ENCODE measurements around the gene A4GNT. TPM values are rescaled to one million over a fixed set of nuclear protein-coding genes. Genes with fewer than 3 reads are reported as not detected.
"Not testable (repeated sequence)": the region's sequence is repeated elsewhere in the genome, so short reads cannot be mapped to it uniquely, and the experiment has no call there.

A4GNT gene
- total RNA-seq, 1 donor from 2014 or later: not detected

GRCh38 chr3:138124706-138125355, 7.4 kb downstream of the A4GNT start:
- intact Hi-C loops (cut with DNase I): no loop called here
- DNase-seq (ENCODE audit: low spot score): no peak

GRCh38 chr3:138124188-138124587, 8.0 kb downstream of the A4GNT start:
- DNase-seq (ENCODE audit: low spot score): no peak
- intact Hi-C loops (cut with DNase I): no loop called here

- DNase-seq (ENCODE audit: low spot score): no peak
- intact Hi-C loops (cut with DNase I): loop anchor here (2.0 to 10.0 kb wide), 2 partner anchors 51 to 1015 kb away; no protein-coding TSS in a partner anchor
These were observed 12.8 kb downstream of the A4GNT start for GRCh38 chr3:138119423-138119766.

GRCh38 chr3:138118612-138119422, 13.4 kb downstream of the A4GNT start:
- intact Hi-C loops (cut with DNase I): loop anchor here (2.0 to 10.0 kb wide), 2 partner anchors 50 to 1014 kb away; no protein-coding TSS in a partner anchor
- peak; percentile 84 for DNase-seq (ENCODE audit: low spot score)

GRCh38 chr3:138114988-138115971, 16.9 kb downstream of the A4GNT start, which contains the start of gene DZIP1L:
DZIP1L (minus strand) TSS chr3:138115608; CDS start chr3:138103971, 11,637 bp downstream.
- intact Hi-C loops (cut with DNase I): loop anchor here (10.0 kb wide), 1 partner anchor 1010 kb away; no protein-coding TSS in a partner anchor
- DNase-seq (ENCODE audit: low spot score): peak; percentile 88

GRCh38 chr3:138114431-138114918, 17.7 kb downstream of the A4GNT start:
- no peak for DNase-seq (ENCODE audit: low spot score)
- intact Hi-C loops (cut with DNase I): loop anchor here (10.0 kb wide), 1 partner anchor 1010 kb away; no protein-coding TSS in a partner anchor

- intact Hi-C loops (cut with DNase I): loop anchor here (10.0 kb wide), 1 partner anchor 1009 kb away; no protein-coding TSS in a partner anchor
- DNase-seq (ENCODE audit: low spot score): no peak
These were observed 18.9 kb downstream of the A4GNT start for GRCh38 chr3:138113326-138113725.

GRCh38 chr3:138112362-138112761, 19.8 kb downstream of the A4GNT start:
- intact Hi-C loops (cut with DNase I): loop anchor here (10.0 kb wide), 1 partner anchor 1008 kb away; no protein-coding TSS in a partner anchor
- DNase-seq (ENCODE audit: low spot score): no peak

- no peak for DNase-seq (ENCODE audit: low spot score)
- intact Hi-C loops (cut with DNase I): no loop called here
These were observed 26.6 kb downstream of the A4GNT start for GRCh38 chr3:138105598-138105997.

- intact Hi-C loops (cut with DNase I): no loop called here
- no peak for DNase-seq (ENCODE audit: low spot score)
These were observed 28.7 kb downstream of the A4GNT start for GRCh38 chr3:138103466-138103865.

GRCh38 chr3:138101351-138101940, 30.7 kb downstream of the A4GNT start:
- DNase-seq (ENCODE audit: low spot score); intact Hi-C loops (cut with DNase I): not testable (repeated sequence)

- intact Hi-C loops (cut with DNase I): no loop called here
- no peak for DNase-seq (ENCODE audit: low spot score)
These were observed 32.8 kb downstream of the A4GNT start for GRCh38 chr3:138099417-138099816.

- intact Hi-C loops (cut with DNase I): no loop called here
- DNase-seq (ENCODE audit: low spot score): no peak
These were observed 34.7 kb downstream of the A4GNT start for GRCh38 chr3:138097192-138098172.

GRCh38 chr3:138093721-138094120, 38.5 kb downstream of the A4GNT start:
- intact Hi-C loops (cut with DNase I): no loop called here
- no peak for DNase-seq (ENCODE audit: low spot score)

- intact Hi-C loops (cut with DNase I): no loop called here
- DNase-seq (ENCODE audit: low spot score): no peak
These were observed 40.2 kb downstream of the A4GNT start for GRCh38 chr3:138092023-138092422.

- intact Hi-C loops (cut with DNase I): no loop called here
These were observed 43.1 kb downstream of the A4GNT start for GRCh38 chr3:138089091-138089490.

GRCh38 chr3:138085745-138086144, 46.4 kb downstream of the A4GNT start:
- DNase-seq (ENCODE audit: low spot score); intact Hi-C loops (cut with DNase I): not testable (repeated sequence)

More at GRCh38 chr3:138089091-138089490, 43.1 kb downstream of the A4GNT start:
- no peak for DNase-seq (ENCODE audit: low spot score)

GRCh38 chr3:138084196-138084595, 48.0 kb downstream of the A4GNT start:
- intact Hi-C loops (cut with DNase I): no loop called here

More at GRCh38 chr3:138084196-138084595, 48.0 kb downstream of the A4GNT start:
- no peak for DNase-seq (ENCODE audit: low spot score)

Data from cardiac septum (tissue), 1 donor.